Thyroid gland (tissue), 4 donors: ENCODE data around the gene EXOSC1.

Experiments
- POLR2A ChIP-seq, 2 donors: fragments of 450-650 bp; IDR thresholded peaks; one replicate each; pipeline ENCODE4 v1.6.1; 2017; ENCODE audit warnings: antibody characterized with exemption in 2 of 2, mild to moderate bottlenecking in 2 of 2, moderate library complexity in 1 of 2
- TF ChIP-seq, protein P1 (sequence below), 6 experiments: fragments of 200-600 bp in 3 of 6; fragments of 450-650 bp in 3 of 6; sonication (generic) in 3 of 6; IDR thresholded peaks; one replicate each; pipeline ENCODE4 v1.5.1; 2016 to 2019; ENCODE audit warnings: antibody characterized with exemption in 6 of 6, mild to moderate bottlenecking in 2 of 6, inconsistent platforms in 1 of 6, moderate library complexity in 1 of 6

DNA sequence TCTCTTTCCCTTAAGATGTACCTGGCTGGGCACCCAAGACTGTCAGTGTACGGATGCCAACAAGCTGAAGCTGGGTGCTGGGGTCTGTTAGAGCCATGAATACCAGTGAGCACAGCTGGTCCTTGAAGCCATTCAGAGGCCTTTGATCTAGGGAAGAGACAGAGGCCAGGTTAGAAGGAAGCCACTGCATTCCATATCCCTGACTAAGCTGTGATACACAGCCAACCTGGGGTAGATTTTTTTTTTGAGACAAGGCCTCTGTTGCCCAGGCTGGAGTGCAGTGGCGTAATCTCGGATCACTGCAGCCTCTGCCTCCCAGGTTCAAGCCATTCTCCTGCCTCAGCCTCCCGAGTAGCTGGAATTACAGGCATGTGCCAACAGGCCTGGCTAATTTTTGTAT is 20.9 kb upstream of the EXOSC1 start:
- TF ChIP-seq, protein P1, sequence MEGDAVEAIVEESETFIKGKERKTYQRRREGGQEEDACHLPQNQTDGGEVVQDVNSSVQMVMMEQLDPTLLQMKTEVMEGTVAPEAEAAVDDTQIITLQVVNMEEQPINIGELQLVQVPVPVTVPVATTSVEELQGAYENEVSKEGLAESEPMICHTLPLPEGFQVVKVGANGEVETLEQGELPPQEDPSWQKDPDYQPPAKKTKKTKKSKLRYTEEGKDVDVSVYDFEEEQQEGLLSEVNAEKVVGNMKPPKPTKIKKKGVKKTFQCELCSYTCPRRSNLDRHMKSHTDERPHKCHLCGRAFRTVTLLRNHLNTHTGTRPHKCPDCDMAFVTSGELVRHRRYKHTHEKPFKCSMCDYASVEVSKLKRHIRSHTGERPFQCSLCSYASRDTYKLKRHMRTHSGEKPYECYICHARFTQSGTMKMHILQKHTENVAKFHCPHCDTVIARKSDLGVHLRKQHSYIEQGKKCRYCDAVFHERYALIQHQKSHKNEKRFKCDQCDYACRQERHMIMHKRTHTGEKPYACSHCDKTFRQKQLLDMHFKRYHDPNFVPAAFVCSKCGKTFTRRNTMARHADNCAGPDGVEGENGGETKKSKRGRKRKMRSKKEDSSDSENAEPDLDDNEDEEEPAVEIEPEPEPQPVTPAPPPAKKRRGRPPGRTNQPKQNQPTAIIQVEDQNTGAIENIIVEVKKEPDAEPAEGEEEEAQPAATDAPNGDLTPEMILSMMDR (IDR thresholded peaks at IDR 0.05) = no peak
- no peak for TF ChIP-seq POLR2A (IDR thresholded peaks at IDR 0.05)
